Bronchial epithelial cell (primary cell): ENCODE data around the gene CCNJL. TPM values are rescaled to one million over a fixed set of nuclear protein-coding genes. Genes with fewer than 3 reads are reported as not detected.
A peak's percentile ranks its signal among the peaks of the same experiment; 100 is the strongest.

ENCODE experiments used
- DNase-seq: peaks from one replicate; pipeline ENCODE4 v3.0.0-alpha.2; 2010; ENCODE audit warnings: low read depth
- FAIRE-seq: peaks from 2 replicates; lab custom pipeline; 2011; peaks lifted over from hg19 to GRCh38; lab: Jason Lieb, UNC
- H3K27me3 ChIP-seq: 2 replicates; pipeline ENCODE4 v1.5.1; 2011; ENCODE audit warnings: low read length; ENCODE audit not compliant: control insufficient read depth, insufficient read depth
- H3K36me3 ChIP-seq: 2 replicates; pipeline ENCODE4 v1.5.1; 2011; ENCODE audit warnings: low read length; ENCODE audit not compliant: control insufficient read depth, insufficient read depth
- H3K4me3 ChIP-seq: 2 replicates; pipeline ENCODE4 v1.5.1; 2011; ENCODE audit warnings: mild to moderate bottlenecking, low read depth, low read length, control low read depth
- total RNA-seq: library from RNA; depleted of rRNA; stranded (reverse); fragments of >200 nt; gene quantifications from 2 replicates; pipeline ENCODE4 v1.2.1, GENCODE V29; 2014
- TF ChIP-seq, protein P1 (sequence below): IDR thresholded peaks from 2 replicates; pipeline ENCODE4 v1.5.1; 2011; ENCODE audit warnings: mild to moderate bottlenecking, moderate library complexity, low read length, control low read depth, inconsistent platforms; ENCODE audit not compliant: insufficient read depth, severe bottlenecking

CCNJL gene
- total RNA-seq, 1 donor from 2014 or later = 4.2 TPM

DNA sequence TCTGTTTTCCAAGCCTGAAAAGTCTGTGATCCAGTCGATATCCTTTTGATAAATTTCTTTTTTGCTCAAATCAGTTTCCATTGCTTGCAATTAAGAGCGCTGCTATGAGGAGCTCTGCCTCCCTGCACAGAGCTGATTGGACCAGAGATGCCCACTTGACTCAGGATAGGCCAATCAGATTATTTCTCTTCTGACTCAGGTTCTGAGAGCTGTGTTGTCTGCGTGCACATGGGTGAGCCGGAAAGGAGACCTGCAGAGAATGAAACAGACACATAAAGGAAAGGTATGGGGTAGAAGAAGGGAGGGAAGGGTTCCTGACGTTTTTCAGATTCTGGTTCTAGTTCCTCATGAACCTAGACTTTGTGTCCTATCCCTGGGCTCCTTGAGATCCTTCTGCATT lies 98.8 kb downstream of the CCNJL start:
- no peaks in the 10 kb centered on the region for H3K36me3 ChIP-seq
- TF ChIP-seq, protein P1, sequence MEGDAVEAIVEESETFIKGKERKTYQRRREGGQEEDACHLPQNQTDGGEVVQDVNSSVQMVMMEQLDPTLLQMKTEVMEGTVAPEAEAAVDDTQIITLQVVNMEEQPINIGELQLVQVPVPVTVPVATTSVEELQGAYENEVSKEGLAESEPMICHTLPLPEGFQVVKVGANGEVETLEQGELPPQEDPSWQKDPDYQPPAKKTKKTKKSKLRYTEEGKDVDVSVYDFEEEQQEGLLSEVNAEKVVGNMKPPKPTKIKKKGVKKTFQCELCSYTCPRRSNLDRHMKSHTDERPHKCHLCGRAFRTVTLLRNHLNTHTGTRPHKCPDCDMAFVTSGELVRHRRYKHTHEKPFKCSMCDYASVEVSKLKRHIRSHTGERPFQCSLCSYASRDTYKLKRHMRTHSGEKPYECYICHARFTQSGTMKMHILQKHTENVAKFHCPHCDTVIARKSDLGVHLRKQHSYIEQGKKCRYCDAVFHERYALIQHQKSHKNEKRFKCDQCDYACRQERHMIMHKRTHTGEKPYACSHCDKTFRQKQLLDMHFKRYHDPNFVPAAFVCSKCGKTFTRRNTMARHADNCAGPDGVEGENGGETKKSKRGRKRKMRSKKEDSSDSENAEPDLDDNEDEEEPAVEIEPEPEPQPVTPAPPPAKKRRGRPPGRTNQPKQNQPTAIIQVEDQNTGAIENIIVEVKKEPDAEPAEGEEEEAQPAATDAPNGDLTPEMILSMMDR = no peak
- H3K27me3 ChIP-seq = no peaks in the 10 kb centered on the region
- DNase-seq = peak; percentile 61
- no peak for FAIRE-seq
- H3K4me3 ChIP-seq = no peak overlapping the region

DNA sequence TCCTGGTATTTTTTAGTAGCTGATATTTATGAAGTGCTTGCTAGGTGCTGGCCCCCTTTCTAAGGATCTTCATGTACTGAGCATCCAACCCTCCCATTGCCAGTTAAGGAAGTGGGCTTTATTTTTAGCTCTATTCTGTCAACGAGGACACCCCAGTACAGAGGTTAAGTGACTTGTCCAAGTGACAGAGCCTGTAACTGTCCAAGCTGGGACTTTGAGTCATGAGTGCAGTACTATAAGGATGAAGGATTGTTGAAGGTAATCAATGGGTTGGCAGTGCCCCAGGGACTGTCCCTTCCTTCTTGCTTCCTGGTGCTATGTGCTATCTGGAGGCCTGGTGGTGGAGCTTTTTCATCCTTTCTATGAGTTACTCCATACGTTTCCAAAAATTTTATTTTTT lies 101.0 kb downstream of the CCNJL start:
- no peak overlapping the region for H3K4me3 ChIP-seq
- no peaks in the 10 kb centered on the region for H3K27me3 ChIP-seq
- FAIRE-seq = no peak
- TF ChIP-seq, protein P1 = no peak
- DNase-seq = no peak
- no peaks in the 10 kb centered on the region for H3K36me3 ChIP-seq

DNA sequence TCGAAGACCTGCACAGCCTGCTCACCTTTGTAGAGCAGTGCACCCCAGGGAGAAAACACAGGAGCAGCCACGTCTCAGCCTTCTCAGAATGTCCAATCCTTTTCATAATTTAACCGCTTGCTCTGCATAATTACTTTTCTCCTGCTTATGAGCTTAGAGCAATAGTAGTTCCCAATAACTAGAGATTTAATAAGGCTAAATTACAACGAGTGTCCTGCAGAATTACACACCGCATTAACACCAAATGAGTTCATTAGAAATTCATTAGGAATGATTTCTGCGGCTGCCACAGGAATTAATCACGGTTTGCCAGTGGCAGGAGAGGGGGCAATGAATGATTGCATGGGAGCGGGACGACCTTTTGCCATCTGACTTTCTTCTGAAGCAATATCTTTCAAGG lies 101.8 kb downstream of the CCNJL start:
- Histone ChIP-seq H3K4me3 (no peak overlapping the region), H3K36me3 (no peaks in the 10 kb centered on the region), H3K27me3 (no peaks in the 10 kb centered on the region)
- no peak for DNase-seq
- FAIRE-seq = no peak
- TF ChIP-seq, protein P1 = no peak

DNA sequence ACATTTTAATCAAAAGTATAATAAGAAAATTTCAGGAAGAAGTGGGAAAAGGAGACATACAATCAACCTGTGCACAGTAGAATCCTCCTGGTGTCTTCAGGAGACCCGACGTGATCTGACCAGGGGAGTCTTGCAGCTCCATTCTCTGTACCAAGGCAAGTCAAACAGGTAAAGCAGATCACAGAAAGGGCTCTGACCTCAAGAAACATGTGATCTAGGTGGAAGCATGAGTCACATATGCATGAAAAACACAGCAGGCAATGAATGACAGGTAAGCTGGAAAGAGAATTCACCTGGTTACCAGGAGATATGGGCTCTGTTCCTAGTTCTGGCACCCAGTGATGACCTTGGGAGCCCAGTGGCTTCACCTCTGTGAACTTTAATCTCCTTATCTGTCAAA lies 102.4 kb downstream of the CCNJL start:
- DNase-seq (peak; percentile 88), FAIRE-seq (no peak)
- no peaks in the 10 kb centered on the region for H3K36me3 ChIP-seq
- no peak overlapping the region for H3K4me3 ChIP-seq
- H3K27me3 ChIP-seq = no peaks in the 10 kb centered on the region
- TF ChIP-seq, protein P1 = no peak

DNA sequence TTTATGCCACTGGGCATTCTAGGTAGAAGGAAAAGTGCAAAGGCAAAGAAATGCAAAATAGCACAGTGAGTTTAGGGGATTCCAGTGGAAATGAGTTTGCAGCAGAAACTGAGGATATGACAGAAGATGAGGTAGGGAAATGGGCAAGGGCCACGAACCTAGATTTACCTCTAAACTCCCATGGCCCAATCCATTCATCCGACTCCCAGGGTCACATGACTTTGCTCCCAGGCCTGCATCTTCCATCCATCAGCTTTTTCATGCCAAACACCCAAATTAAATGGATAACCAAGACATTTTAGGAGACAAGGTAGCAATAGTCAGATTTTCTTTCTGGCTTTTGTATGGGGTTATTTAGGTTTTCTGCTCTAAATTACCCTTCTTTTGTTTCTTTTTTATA lies 105.3 kb downstream of the CCNJL start:
- Histone ChIP-seq H3K36me3 (no peaks in the 10 kb centered on the region), H3K4me3 (no peak overlapping the region), H3K27me3 (no peaks in the 10 kb centered on the region)
- no peak for DNase-seq
- TF ChIP-seq, protein P1 = no peak
- FAIRE-seq = no peak

Other genes with a start within 250 kb of the CCNJL start
- 10.8 and 13.1 TPM in 2 replicates for gene PWWP2A, start 193.1 kb downstream of the CCNJL start, total RNA-seq
- 0.77 TPM in 1 of 2 replicates, not detected in the other for gene FABP6, start 83.1 kb downstream of the CCNJL start, total RNA-seq
- gene C1QTNF2, start 58.1 kb upstream of the CCNJL start, total RNA-seq = not detected in 2 replicates
- 1.1 and 3.2 TPM in 2 replicates for gene FAM200C, start 87.5 kb upstream of the CCNJL start, total RNA-seq
- 51.3 and 69.8 TPM in 2 replicates for gene SLU7, start 106.5 kb upstream of the CCNJL start, total RNA-seq
- 36.9 and 44.4 TPM in 2 replicates for gene PTTG1, start 109.3 kb upstream of the CCNJL start, total RNA-seq